RWPE2 (cell line): ENCODE measurements around the gene HEATR5A.
"Not testable (repeated sequence)": the region's sequence is repeated elsewhere in the genome, so short reads cannot be mapped to it uniquely, and the experiment has no call there.

Source experiments
- ATAC-seq: fragments of 200-7000 bp; cut with Tn5 transposase; 3 replicates; pipeline ENCODE4 v1.9.1; 2021; ENCODE audit warnings: low read depth
- DNase-seq: peaks from one replicate; pipeline ENCODE4 v3.0.0-alpha.2; 2020; ENCODE audit warnings: low spot score
- H3K27ac ChIP-seq: fragments of 450-650 bp; 2 replicates; pipeline ENCODE4 v1.5.1; 2017; ENCODE audit warnings: mild to moderate bottlenecking; ENCODE audit not compliant: poor library complexity, severe bottlenecking
- H3K27me3 ChIP-seq: fragments of 250-450 bp; sonication (Bioruptor Pico); 2 replicates; pipeline ENCODE4 v1.5.1; 2021; ENCODE audit warnings: mild to moderate bottlenecking, moderate library complexity; ENCODE audit not compliant: insufficient read depth, poor library complexity, severe bottlenecking
- H3K36me3 ChIP-seq: fragments of 250-450 bp; sonication (Bioruptor Pico); 2 replicates; pipeline ENCODE4 v1.5.1; 2020; ENCODE audit warnings: low read depth, mild to moderate bottlenecking, moderate library complexity
- H3K4me1 ChIP-seq: fragments of 250-450 bp; sonication (Bioruptor Pico); 2 replicates; pipeline ENCODE4 v1.5.1; 2021; ENCODE audit warnings: mild to moderate bottlenecking, moderate library complexity; ENCODE audit not compliant: insufficient read depth, poor library complexity, severe bottlenecking
- H3K4me3 ChIP-seq: fragments of 250-450 bp; sonication (Bioruptor Pico); 2 replicates; pipeline ENCODE4 v1.5.1; 2021; ENCODE audit warnings: mild to moderate bottlenecking, moderate library complexity; ENCODE audit not compliant: severe bottlenecking
- H3K9me3 ChIP-seq: fragments of 250-450 bp; sonication (Bioruptor Pico); 2 replicates; pipeline ENCODE4 v1.5.1; 2021; ENCODE audit warnings: mild to moderate bottlenecking, moderate library complexity; ENCODE audit not compliant: severe bottlenecking
- CTCF ChIP-seq: fragments of 450-650 bp; IDR thresholded peaks from one replicate; pipeline ENCODE4 v1.5.1; 2017; ENCODE audit warnings: mild to moderate bottlenecking, moderate library complexity; ENCODE audit not compliant: poor library complexity, severe bottlenecking

The HEATR5A gene

GRCh38 chr14:31445703-31446102, 25.4 kb upstream of the HEATR5A start:
- Histone ChIP-seq H3K27me3 (no peaks in the 10 kb centered on the region), H3K27ac (no peak overlapping the region), H3K4me3 (no peak overlapping the region), H3K9me3 (no peaks in the 10 kb centered on the region), H3K4me1 (peaks cover 8% of the 10 kb centered on the region), H3K36me3 (peaks cover 36% of the 10 kb centered on the region)
- DNase-seq: no peak
- no peak for TF ChIP-seq CTCF
- ATAC-seq: no peak

GRCh38 chr14:31442284-31442683, 21.9 kb upstream of the HEATR5A start:
- H3K27ac ChIP-seq: peak overlapping the region; percentile 2
- DNase-seq (no peak), ATAC-seq (no peak)
- H3K4me1 ChIP-seq: peaks cover 8% of the 10 kb centered on the region
- TF ChIP-seq CTCF: no peak
- no peaks in the 10 kb centered on the region for H3K27me3 ChIP-seq
- H3K9me3 ChIP-seq: no peaks in the 10 kb centered on the region
- H3K36me3 ChIP-seq: peaks cover 8% of the 10 kb centered on the region
- H3K4me3 ChIP-seq: no peak overlapping the region

- peak overlapping the region; percentile 2 for H3K27ac ChIP-seq
- ATAC-seq: peak; percentile 60; the same call in 2 of the 3 replicates
- no peak for DNase-seq
- H3K9me3 ChIP-seq: no peaks in the 10 kb centered on the region
- peaks cover 8% of the 10 kb centered on the region for H3K4me1 ChIP-seq
- no peak for TF ChIP-seq CTCF
- no peaks in the 10 kb centered on the region for H3K27me3 ChIP-seq
- no peak overlapping the region for H3K4me3 ChIP-seq
- H3K36me3 ChIP-seq: peaks cover under 1% of the 10 kb centered on the region; the same call in 1 of the 2 replicates
These were observed 21.1 kb upstream of the HEATR5A start for GRCh38 chr14:31441273-31442111.

- no peak overlapping the region for H3K4me3 ChIP-seq
- H3K9me3 ChIP-seq: no peaks in the 10 kb centered on the region
- H3K4me1 ChIP-seq: peaks cover 8% of the 10 kb centered on the region
- no peaks in the 10 kb centered on the region for H3K27me3 ChIP-seq
- H3K27ac ChIP-seq: no peak overlapping the region
- ATAC-seq: no peak
- no peak for TF ChIP-seq CTCF
- no peaks in the 10 kb centered on the region for H3K36me3 ChIP-seq
- DNase-seq: no peak
These were observed 19.9 kb upstream of the HEATR5A start for GRCh38 chr14:31440280-31440679.

- Histone ChIP-seq H3K27me3 (no peaks in the 10 kb centered on the region), H3K4me1 (peaks cover 8% of the 10 kb centered on the region), H3K4me3 (no peak overlapping the region), H3K9me3 (no peaks in the 10 kb centered on the region), H3K36me3 (no peaks in the 10 kb centered on the region), H3K27ac (no peak overlapping the region)
- DNase-seq (no peak), ATAC-seq (no peak)
- no peak for TF ChIP-seq CTCF
These were observed 19.2 kb upstream of the HEATR5A start for GRCh38 chr14:31439561-31439960.

- not testable (repeated sequence) for H3K4me1 ChIP-seq, DNase-seq, H3K27ac ChIP-seq, ATAC-seq, H3K4me3 ChIP-seq, H3K9me3 ChIP-seq, H3K36me3 ChIP-seq, H3K27me3 ChIP-seq
These were observed 16.8 kb upstream of the HEATR5A start for GRCh38 chr14:31437045-31437691.
